Suprapubic skin (tissue), 4 donors: ENCODE data around the gene MEMO1.

ENCODE experiments used
- EP300 ChIP-seq: sonication (generic); formaldehyde crosslinking; IDR thresholded peaks from one replicate; pipeline ENCODE4 v1.6.1; 2017; ENCODE audit warnings: antibody characterized with exemption
- POLR2A ChIP-seq, 2 donors: fragments of 450-650 bp; IDR thresholded peaks; one replicate each; pipeline ENCODE4 v1.6.1; 2017; ENCODE audit warnings: antibody characterized with exemption in 2 of 2, mild to moderate bottlenecking in 2 of 2, moderate library complexity in 2 of 2
- POLR2AphosphoS5 ChIP-seq, 3 donors: sonication (generic); formaldehyde crosslinking; IDR thresholded peaks; one replicate each; pipeline ENCODE4 v1.6.1; 2017; ENCODE audit warnings: antibody characterized with exemption in 3 of 3
- TF ChIP-seq, protein P1 (sequence below), 2 donors: fragments of 200-600 bp in 1 of 2; fragments of 450-650 bp in 1 of 2; sonication (generic) in 1 of 2; IDR thresholded peaks; one replicate each; pipeline ENCODE4 v1.5.1; 2016 to 2019; ENCODE audit warnings: antibody characterized with exemption in 2 of 2, mild to moderate bottlenecking in 1 of 2, moderate library complexity in 1 of 2

DNA sequence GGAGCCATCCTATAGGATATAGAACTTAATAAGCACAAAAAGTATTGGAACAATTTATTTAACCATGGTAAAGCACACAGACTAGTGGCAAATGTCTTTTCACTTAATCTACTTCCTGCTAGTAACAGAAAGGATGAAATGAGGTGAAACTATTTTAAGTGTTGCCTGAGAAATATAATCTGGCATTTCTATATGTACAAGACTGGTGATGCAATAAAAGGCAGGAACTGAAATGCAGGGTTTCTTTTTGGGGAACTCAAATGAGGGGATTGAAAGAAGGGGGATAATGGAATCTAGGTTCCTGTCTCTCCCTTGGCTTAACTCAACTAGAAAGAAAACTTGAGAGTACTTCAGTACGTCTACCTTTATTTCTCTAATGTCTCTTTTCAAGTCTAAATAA lies 122.3 kb downstream of the MEMO1 start:
- TF ChIP-seq, protein P1, sequence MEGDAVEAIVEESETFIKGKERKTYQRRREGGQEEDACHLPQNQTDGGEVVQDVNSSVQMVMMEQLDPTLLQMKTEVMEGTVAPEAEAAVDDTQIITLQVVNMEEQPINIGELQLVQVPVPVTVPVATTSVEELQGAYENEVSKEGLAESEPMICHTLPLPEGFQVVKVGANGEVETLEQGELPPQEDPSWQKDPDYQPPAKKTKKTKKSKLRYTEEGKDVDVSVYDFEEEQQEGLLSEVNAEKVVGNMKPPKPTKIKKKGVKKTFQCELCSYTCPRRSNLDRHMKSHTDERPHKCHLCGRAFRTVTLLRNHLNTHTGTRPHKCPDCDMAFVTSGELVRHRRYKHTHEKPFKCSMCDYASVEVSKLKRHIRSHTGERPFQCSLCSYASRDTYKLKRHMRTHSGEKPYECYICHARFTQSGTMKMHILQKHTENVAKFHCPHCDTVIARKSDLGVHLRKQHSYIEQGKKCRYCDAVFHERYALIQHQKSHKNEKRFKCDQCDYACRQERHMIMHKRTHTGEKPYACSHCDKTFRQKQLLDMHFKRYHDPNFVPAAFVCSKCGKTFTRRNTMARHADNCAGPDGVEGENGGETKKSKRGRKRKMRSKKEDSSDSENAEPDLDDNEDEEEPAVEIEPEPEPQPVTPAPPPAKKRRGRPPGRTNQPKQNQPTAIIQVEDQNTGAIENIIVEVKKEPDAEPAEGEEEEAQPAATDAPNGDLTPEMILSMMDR (IDR thresholded peaks at IDR 0.05): no peak
- no peak for TF ChIP-seq POLR2AphosphoS5 (IDR thresholded peaks at IDR 0.05)
- TF ChIP-seq POLR2A (IDR thresholded peaks at IDR 0.05): no peak
- no peak for TF ChIP-seq EP300
